Right ventricle myocardium inferior (tissue), 1 donor: ENCODE results near the gene CCT7. TPM values are rescaled to one million over a fixed set of nuclear protein-coding genes. Genes with fewer than 3 reads are reported as not detected.

Source experiments
- ATAC-seq: fragments of 200-7000 bp; cut with Tn5 transposase; one replicate; pipeline ENCODE4 v1.9.1; 2020; ENCODE audit warnings: mild to moderate bottlenecking, moderate library complexity
- DNase-seq: peaks from one replicate; pipeline ENCODE4 v3.0.0; 2021; ENCODE audit errors: missing footprints
- intact Hi-C: fragments of 100-400 bp; cut with DNase I; formaldehyde crosslinking; loops from one replicate; pipeline ENCODE4 v1.11.0; 2022
- total RNA-seq: library from RNA; stranded (reverse); fragmentation: NEBNext Ultra II Directional; extraction: Animal tissue kit (Norgen Biotek cat#: 25700); gene quantifications from one replicate; pipeline ENCODE4 v1.2.1, GENCODE V29; 2021
- donor health status: DM: no; HTN: yes; CAD: no; lungs with severe emphysema.

CCT7 gene
- total RNA-seq, 1 donor from 2014 or later, result 212 TPM

DNA sequence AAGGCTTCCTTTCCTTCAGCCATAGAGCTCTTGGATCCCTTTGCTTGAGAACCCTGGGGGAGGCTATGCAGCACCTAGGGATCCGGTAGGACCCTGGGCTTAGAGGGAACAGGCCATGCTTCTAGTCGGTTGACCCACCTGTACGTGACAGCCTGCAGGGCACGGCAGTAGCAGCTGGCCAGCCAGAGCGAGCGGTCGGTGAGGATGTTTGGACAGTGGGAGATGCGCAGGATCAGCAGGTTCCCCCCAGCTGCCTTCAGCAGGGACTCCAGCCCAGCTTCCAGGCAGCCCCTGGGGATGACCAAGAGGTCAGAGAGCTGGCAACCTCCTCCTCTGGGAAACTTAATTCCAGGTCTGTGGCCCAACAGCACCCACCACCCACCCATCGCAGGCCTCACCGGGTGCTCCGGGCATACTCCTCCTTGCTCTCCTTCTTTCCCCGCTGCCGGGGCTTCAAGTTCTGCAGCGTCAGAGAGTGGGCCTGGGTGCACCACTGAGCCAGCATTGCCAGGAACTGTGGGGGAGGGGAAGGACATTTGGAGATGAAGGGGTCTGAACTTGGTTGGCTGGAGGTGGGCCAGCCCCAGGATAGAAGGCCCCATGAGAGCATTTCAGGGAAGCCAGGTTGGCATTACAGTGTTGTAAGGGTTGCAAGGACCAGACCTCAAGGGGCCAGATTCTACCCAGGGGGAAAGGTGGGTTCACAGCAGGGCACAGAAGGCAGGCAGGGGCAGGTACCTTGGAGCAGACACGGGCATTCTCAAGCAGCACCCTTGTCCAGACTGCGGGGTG is 29.6 kb downstream of the CCT7 start:
- intact Hi-C loops, result no loop called here
- DNase-seq, result no peak
- no peak for ATAC-seq

DNA sequence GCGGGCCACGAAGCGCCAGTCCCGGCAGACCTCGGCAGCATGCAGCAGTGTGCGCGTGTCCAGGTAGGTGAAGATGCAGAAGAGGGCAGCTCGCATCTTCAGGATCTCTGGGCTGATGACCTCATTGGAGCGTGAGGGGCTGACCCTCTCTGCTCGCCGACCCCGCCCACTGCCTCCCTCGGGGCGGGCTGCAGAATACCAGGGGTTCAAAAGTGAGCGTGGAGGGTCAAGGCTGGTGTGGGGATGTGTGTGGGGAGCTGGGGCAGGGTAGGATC is 30.2 kb downstream of the CCT7 start:
- intact Hi-C loops, result no loop called here
- DNase-seq, result no peak
- no peak for ATAC-seq

DNA sequence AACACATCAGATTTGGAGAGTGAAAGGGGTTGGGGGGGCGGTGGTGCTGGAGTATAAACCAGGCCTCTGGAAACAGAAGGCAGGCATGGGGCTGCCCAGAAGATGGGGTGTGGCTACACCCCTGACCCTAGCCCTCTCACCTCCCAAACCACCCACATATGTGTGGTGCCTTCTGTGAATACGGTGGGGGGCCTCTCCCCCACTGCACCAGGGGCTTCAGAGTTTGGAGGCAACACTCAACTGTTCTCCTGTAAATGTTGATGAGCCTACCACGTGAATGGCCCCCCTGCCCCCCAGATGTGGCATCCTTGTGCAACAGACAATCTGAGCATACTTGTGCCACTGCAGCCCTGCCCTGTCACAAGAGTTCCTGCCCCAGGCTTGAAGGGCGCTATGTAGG is 30.7 kb downstream of the CCT7 start:
- intact Hi-C loops, result no loop called here
- DNase-seq (no peak), ATAC-seq (no peak)

DNA sequence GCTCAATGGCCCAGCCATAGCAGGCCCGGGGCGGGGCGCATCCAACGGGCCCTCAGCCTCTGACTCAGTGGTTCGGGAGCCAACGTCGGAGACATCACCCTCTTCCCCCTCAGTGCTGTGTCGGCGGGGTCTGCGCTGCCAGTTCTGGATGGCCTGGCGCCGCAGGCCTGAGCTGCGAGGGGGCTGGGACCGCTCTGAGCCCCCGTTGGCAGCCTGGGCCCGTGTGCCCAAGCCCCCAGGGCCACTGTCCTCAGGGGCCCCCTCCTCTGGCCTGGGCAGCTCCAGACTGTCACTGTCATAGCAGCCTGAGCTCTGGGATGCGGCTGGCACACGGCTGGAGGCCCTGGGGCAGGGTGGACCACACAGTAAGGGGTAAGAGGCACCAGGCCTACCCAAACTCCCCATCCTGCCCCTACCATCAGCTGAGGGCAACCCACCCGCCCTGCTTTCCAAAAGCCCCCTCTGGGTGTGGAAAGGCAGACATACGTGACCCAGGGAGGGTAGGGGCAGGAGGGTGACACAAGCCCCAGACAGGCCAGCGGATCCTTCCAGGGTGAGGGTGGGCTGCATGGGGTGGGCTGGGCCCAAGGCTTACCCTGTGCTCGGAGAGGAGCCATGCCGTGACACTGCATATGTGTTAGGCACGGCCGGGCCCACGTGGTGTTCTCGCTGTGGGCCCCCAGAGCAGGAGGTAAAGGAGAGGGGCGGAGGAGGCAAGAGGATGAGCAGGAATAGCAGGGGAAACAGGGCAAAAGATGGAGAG is 31.4 kb downstream of the CCT7 start:
- ATAC-seq (no peak), DNase-seq (no peak)
- intact Hi-C loops, result no loop called here

DNA sequence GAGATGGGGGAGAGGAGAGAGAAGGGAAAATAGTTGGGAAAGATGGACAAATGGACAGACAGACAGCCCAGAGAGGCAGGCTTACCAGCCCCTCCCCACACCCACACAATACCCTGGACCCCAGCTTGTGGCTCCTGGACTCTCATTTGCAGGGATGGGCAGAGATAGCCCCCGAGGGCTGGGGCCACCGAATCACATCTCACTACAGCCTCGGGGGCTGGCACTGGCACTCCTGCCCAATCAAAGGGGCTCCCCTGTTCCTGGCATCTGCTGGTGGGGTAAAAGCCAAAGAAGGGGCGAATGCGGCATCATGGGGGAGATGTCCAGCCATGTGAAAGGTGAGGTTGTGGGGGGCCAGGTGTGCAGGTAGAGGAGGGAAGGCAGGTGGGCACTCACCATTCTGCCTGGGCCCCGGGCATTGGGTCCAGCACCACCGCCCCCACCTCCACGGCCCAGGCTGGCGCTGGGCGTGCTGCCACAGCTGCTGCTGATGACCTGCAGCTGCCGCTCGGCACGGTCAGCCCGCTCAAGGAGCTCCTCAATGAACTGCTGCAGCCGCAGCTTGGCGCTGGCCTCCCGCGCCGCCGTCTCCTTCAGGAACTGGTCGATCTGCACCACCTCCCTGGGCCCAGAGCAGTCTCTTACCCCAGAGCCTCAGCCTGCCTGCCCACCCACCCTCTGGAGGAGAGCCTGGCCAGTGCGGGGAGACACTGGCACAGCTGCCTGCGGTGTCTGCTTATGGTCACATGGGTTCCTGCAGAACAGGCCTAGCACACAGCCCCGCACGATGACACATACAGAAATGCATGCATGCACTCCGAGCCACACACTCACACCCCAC is 32.2 kb downstream of the CCT7 start:
- intact Hi-C loops, result no loop called here
- DNase-seq, result no peak
- ATAC-seq, result no peak

DNA sequence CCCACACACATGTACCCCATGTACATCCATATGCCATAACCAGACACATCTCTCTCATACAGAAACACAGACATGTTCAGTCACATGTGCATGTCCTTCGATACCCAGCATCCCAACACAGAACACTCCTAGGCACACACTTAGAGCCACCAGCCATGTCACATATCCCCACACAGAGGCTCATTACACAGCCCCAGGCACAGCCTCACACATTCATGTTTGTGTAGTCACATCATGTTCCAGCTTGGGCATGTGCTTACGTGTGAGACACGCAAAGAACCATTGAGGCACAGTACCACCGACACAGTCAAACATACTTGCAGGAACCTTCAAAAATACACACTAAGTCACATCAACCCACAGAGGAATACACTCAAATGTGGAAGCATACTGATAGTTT is 32.9 kb downstream of the CCT7 start:
- intact Hi-C loops, result no loop called here
- DNase-seq, result no peak
- ATAC-seq, result no peak

DNA sequence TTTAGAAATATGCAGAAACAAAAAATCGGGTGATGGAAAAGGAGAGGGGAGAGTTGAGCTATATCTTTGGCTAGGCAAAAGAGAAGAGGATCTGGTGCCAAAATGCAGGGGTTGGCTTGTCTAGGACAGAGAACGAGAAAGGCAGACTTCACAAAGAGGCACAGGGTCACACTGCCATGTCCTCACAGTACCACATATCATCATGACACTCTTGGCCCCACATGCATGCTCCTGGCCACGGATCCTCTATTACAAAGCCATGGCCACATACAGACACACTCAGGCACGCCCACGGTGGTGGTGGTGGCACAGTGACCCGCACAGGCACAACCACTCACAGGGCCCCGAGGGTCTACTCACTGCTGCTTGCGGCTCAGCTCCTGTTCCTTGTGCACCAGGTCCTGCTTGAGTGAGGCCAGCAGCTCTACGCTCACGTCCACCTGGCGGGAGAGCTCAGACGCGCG is 34.3 kb downstream of the CCT7 start:
- ATAC-seq (no peak), DNase-seq (no peak)
- intact Hi-C loops, result no loop called here

DNA sequence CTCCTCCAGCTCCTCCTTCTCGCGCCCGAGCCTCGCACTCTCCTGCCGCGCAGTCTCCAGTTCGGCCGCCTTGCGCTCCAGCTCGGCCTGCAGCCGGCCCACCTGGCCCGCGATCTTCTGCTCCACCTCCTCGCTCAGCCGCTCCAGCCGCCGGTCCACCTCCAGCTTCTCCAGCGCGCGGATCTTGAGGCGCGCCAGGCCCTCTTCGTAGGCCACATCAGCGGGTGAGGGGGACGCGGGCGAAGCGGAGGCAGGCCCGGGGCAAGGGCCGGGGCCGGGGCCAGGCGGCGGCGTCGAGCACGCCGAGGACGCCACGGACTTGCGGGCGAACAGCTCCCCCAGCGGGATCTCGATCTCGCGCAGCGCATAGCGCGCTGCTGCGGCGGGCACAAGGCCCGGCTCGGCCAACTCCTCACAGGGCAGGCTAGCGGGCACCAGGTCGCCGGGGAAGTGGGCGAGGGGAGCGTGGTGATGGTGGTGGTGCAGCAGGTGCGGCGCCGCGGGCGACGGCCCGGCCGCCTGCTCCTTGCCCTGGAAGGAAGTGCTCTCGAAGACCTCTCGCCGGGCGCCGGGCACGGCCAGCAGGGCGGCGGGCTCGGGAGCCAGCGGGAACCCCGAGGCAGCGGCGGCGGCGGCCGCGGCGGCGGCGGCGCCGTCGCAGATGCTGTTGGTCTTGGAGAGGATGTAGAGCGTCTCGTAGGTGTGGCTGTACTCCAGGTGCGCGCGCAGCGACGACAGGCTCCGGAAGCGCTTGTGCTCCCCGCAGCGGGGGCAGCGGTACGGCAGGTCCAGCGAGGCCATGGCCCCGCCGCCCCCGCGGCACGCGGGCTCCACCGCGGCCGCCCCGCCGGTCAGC is 35.0 kb downstream of the CCT7 start:
- DNase-seq (no peak), ATAC-seq (no peak)
- intact Hi-C loops, result no loop called here

DNA sequence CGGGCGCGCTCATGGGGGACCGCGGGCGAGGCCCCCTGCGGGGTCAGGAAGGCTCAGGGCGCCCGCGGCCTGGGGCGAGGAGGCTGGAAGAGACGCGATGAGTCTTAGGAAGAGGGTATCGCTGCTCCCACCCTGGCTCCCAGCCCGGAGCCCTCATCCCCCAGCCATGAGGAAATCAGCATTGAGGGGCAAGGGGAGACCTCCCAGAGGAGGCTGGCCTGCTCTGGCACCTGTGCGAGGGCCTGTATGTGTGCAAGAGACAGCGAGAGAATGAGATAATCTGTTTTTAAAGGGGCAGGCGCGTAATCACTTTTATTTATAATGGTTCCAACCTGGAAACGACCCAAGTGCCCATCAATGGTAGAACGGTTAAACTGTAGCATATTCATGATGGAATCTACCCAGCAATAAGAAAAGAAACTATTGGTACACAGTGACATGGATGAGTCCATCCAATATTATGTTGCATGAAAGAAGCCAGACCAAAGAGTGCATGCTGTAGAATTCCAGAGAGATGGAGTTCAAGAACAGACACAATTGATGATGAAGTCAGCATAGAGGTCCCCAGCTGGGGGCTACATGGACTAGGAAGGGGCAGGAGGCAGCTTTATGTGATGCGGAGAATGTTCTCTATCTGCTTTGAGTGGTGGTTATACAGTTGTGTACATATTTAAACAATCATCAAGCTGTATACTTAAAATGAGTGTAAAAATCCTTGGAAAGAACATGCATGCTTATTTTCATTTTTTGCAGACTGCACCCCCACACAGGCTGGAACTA is 35.8 kb downstream of the CCT7 start:
- intact Hi-C loops, result no loop called here
- DNase-seq (no peak), ATAC-seq (no peak)

DNA sequence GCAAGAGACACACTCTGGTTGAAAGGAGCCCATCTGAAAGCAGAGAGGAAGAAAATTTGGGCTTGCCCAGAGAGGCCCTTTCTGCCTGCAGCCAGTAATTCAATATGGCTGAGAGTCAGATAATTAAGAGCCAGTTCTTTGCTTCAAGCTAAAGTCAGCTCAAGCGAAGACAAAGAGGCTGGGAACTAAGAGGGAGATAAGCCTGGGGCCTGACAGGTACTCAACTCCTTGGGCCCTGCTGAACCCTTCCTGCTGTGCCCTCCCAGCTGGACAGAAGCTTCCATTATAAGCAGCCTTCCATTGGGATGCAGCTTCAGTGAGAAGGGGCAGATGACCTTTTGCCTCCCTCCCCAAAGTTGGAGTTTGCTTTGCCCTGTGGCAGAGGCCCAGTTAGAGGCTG is 38.2 kb downstream of the CCT7 start:
- ATAC-seq (no peak), DNase-seq (no peak)
- intact Hi-C loops, result no loop called here

DNA sequence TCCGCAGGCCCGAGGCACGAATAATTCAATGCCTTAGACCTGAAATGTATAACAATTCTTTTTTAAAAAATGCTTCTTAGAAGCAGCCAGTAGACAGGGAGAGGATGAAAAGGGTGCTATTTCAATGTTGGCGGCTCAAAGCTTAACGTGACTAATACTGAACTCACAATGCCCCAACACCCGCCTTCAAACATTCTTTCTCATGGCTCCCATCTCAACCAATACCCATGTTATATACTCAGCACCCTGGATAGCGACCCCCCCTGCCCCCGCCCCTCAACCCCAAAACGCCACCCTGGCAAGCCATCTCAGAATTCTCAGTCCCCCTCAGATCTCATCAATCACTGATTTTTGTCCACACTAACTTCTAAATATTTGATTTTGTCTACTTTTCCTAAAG is 45.7 kb downstream of the CCT7 start:
- no peak for ATAC-seq
- intact Hi-C loops, result no loop called here
- no peak for DNase-seq

DNA sequence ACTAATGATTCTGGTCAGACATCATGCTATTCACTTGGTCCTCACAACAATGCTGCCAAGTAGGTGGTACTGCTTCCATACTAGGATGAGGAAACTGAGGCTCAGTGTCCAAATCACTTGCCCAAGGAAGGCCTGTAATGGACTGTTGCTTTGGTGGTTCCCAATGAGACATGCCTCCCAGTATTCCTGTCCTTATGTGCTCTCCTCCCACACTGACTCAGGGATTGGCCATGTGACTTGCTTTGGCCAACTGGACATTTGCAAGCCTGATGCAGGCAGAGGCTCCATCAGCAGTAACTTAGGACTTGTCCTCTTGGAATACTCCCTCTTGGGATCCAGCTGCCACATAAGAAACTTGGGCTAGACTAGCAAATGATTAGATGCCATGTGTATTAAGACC is 47.1 kb downstream of the CCT7 start:
- intact Hi-C loops, result no loop called here
- DNase-seq (no peak), ATAC-seq (no peak)

DNA sequence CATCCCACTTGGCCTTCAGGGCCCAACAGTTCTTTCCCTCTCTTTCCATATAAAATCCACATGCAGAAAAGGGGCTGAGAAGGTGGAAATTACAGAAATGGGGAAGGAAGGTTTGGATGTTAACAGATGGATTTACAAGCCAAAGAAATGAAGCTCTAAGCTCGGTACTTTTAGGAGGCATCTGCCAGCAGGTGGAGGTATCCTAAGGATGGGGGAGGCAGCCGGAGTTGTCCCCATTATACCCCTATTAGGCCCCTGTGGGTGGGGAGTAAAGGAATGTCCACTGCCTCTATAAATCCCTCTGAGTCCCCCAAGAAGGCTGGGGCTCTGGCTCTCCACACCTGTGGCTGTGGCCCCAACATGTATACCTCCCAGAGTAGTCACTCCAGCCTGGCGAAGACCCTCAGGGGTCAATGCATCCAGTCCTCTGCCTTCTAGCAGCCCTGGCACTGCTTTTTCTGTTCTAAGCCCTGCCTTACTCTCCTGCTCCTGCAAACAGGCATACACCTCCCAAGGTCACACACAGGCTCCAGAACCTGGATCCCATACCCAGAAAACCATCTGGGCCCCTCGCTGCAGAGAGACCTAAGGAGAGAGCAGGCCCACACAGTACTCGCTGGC is 48.9 kb downstream of the CCT7 start:
- ATAC-seq, result no peak
- intact Hi-C loops, result no loop called here
- DNase-seq, result no peak

DNA sequence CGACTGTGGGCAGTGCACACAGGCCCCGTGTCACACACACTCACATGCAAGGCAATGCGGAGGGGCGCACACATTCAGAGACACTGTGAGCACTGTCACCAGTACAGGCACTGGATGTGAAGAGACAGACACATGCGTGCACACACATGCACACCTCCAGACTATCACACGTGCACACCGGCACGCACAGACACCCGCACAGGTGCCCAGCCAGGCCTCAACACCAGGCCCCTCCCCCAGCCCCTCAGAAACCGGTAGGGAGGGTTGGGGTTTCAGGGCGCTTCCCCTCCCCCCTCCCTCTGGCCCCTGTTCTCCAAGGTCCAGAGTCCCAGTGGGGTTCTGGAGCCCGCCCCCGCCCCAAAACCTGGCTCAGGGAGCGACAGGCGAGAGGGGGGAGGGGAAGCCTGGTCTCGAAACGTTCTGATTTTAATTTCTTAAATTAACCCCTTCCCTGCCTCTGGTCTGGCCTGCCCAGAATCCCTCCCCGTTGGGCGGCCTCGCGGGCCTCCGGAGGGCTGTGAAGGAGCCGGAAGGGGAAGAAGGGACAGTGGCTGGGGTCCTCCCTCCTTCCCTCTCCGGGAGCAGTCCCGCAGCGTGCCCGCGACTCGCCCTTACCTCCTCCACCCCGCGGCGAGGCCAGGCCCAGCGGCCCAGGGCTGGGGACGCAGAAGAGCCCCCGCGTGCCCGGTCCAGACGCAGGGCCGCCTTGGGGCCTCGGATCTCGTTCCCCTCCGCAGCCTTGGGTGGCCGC is 49.6 kb downstream of the CCT7 start:
- intact Hi-C loops, result no loop called here
- ATAC-seq, result peak; percentile 12
- no peak for DNase-seq

DNA sequence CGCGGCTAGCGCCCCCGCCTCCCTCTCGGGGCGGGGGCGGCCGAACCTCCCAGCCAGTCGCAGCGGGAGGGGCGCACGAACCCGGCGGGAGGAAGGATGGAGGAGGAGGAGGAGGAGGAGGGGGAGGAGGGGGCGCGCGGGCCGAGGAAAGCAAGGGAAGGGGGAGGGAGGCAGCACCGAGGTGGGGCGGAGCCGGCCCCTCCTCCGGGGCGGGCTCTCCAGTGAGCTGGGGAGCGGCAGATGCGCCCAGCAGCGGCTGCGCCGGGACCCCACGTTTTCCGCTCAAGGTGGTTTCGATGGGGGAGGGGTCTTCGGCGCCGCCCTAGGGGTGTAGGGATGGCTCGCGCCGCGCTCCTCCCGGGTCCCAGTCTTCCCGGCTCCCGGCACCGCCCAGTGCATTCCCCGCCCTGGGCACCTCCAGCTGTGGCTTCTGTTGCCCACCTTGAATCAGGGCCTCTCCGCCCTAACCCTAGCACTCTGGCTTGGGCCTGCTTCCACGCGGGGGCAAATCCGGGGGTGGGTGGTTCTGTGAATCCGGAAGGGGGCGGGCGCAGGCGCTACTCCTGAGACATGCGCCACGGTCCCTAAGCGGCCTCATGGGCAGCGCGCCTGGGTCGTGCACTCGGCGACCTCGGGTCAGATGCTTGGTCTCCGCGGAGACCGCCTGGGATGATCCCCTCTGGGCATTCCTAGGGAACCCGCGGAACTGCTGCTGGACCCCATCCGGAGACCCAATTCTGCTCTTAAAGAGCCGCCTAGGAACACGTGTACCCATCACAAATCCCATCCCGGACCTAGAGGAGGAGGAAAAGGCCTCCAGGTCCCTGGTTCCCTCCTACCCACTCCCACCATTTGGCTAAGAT is 50.4 kb downstream of the CCT7 start, which contains the start of gene FBXO41:
Gene FBXO41, minus strand, starts transcription at position 183 of the 863 bp plus-strand sequence. CDS start 14,848 bp downstream, outside the sequence.
- DNase-seq (no peak), ATAC-seq (peak; percentile 61)
- intact Hi-C loops, result no loop called here

DNA sequence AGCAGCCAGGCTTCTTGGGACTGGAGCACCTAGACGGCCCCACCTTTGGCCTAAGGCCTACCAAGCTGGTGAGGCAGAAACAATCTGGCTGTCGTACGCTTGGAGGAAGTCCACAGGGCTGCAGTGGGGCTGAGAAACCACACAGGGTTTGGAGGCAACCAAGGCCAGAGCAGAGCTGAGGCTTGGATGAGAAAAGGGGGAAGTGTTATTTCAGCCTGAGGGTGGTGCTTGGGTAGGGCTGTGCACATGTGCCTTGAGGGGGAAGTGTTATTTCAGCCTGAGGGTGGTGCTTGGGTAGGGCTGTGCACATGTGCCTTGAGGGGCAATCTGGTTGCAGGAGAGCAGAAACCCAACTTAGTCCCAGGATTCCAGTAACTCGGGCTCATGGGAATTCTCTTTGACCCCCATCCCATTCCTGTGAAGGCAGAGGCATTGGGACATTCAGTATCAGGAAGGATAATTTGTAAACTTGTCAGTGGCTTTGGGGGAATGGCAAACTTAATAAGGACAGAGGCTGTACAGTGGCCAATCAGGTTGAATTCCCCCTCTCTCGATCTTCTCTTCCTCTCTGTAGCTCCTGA is 51.1 kb downstream of the CCT7 start:
- ATAC-seq (peak; percentile 77), DNase-seq (no peak)
- intact Hi-C loops, result no loop called here
